Measurements from ENCODE around the gene HAUS8.

DNA sequence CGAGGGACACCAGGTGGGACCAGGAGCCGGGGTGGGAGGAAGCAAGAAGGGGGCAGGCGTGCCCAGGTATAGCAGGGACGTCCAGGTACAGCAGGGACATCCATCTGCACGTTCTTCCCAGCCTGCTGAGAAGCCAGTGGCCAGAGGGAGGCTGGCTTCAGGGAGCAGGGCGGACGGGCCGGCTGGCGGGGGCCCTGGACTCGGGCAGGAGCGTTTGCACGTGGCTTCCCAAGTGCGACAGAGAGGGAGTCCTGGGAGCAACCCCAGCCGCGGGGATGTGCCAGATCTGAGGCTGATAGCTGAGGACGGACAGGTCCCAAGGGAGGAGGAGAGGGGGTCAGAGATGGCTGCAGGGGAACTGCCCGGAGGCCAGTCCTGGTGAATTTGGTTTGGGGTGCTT is 37.0 kb upstream of the HAUS8 start:
- TF ChIP-seq, protein P1, sequence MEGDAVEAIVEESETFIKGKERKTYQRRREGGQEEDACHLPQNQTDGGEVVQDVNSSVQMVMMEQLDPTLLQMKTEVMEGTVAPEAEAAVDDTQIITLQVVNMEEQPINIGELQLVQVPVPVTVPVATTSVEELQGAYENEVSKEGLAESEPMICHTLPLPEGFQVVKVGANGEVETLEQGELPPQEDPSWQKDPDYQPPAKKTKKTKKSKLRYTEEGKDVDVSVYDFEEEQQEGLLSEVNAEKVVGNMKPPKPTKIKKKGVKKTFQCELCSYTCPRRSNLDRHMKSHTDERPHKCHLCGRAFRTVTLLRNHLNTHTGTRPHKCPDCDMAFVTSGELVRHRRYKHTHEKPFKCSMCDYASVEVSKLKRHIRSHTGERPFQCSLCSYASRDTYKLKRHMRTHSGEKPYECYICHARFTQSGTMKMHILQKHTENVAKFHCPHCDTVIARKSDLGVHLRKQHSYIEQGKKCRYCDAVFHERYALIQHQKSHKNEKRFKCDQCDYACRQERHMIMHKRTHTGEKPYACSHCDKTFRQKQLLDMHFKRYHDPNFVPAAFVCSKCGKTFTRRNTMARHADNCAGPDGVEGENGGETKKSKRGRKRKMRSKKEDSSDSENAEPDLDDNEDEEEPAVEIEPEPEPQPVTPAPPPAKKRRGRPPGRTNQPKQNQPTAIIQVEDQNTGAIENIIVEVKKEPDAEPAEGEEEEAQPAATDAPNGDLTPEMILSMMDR (IDR thresholded peaks at IDR 0.05; ENCODE audit: low read length), result no peak
- TF ChIP-seq EZH2phosphoT487 (IDR thresholded peaks at IDR 0.05; ENCODE audit: low read length) (no peak), EZH2 (optimal IDR thresholded peaks at IDR 0.05; ENCODE audit: low read depth, low read length) (no peak)

Measured in MM.1S (cell line).